HG03565 (cell line): ENCODE results near the gene TM9SF4.
"Not testable (repeated sequence)": the region's sequence is repeated elsewhere in the genome, so short reads cannot be mapped to it uniquely, and the experiment has no call there.

Experiments
- ATAC-seq: cut with Tn5 transposase; IDR thresholded peaks from one replicate; pipeline ENCODE4 v1.9.1; 2021; ENCODE audit warnings: mild to moderate bottlenecking, moderate library complexity; ENCODE audit not compliant: unreplicated experiment

Gene TM9SF4

GRCh38 chr20:32188376-32189122 lies 79.0 kb downstream of the TM9SF4 start:
- no peak for ATAC-seq

GRCh38 chr20:32189123-32189410 lies 79.6 kb downstream of the TM9SF4 start:
- ATAC-seq: no peak

GRCh38 chr20:32189691-32190615 lies 80.4 kb downstream of the TM9SF4 start:
- ATAC-seq: no peak

GRCh38 chr20:32190616-32191415 lies 81.3 kb downstream of the TM9SF4 start:
- ATAC-seq: no peak

- no peak for ATAC-seq
These were observed 81.9 kb downstream of the TM9SF4 start for GRCh38 chr20:32191422-32191821.

GRCh38 chr20:32191873-32192272 lies 82.4 kb downstream of the TM9SF4 start:
- ATAC-seq: no peak

- ATAC-seq: no peak
These were observed 83.2 kb downstream of the TM9SF4 start for GRCh38 chr20:32192698-32193097.

GRCh38 chr20:32193336-32193735 lies 83.8 kb downstream of the TM9SF4 start:
- not testable (repeated sequence) for ATAC-seq

- no peak for ATAC-seq
These were observed 84.5 kb downstream of the TM9SF4 start for GRCh38 chr20:32193996-32194395.

- ATAC-seq: no peak
These were observed 86.1 kb downstream of the TM9SF4 start for GRCh38 chr20:32195581-32195980.

GRCh38 chr20:32196613-32197012 lies 87.1 kb downstream of the TM9SF4 start:
- ATAC-seq: not testable (repeated sequence)

- not testable (repeated sequence) for ATAC-seq
These were observed 87.6 kb downstream of the TM9SF4 start for GRCh38 chr20:32197136-32197535.

GRCh38 chr20:32199006-32199405 lies 89.5 kb downstream of the TM9SF4 start:
- ATAC-seq: no peak

- no peak for ATAC-seq
These were observed 91.9 kb downstream of the TM9SF4 start for GRCh38 chr20:32201296-32201976.

- no peak for ATAC-seq
These were observed 92.5 kb downstream of the TM9SF4 start for GRCh38 chr20:32201977-32202363.

GRCh38 chr20:32203356-32204204 lies 94.1 kb downstream of the TM9SF4 start:
- no peak for ATAC-seq

- ATAC-seq: no peak
These were observed 94.9 kb downstream of the TM9SF4 start for GRCh38 chr20:32204205-32205109.

GRCh38 chr20:32205110-32205842 lies 95.8 kb downstream of the TM9SF4 start:
- ATAC-seq: no peak
